ENCODE results near the gene DAW1. TPM values are rescaled to one million over a fixed set of nuclear protein-coding genes. Genes with fewer than 3 reads are reported as not detected.

Gene DAW1, protein sequence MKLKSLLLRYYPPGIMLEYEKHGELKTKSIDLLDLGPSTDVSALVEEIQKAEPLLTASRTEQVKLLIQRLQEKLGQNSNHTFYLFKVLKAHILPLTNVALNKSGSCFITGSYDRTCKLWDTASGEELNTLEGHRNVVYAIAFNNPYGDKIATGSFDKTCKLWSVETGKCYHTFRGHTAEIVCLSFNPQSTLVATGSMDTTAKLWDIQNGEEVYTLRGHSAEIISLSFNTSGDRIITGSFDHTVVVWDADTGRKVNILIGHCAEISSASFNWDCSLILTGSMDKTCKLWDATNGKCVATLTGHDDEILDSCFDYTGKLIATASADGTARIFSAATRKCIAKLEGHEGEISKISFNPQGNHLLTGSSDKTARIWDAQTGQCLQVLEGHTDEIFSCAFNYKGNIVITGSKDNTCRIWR
- total RNA-seq: 24.2 and 31.6 TPM in 2 replicates

DNA sequence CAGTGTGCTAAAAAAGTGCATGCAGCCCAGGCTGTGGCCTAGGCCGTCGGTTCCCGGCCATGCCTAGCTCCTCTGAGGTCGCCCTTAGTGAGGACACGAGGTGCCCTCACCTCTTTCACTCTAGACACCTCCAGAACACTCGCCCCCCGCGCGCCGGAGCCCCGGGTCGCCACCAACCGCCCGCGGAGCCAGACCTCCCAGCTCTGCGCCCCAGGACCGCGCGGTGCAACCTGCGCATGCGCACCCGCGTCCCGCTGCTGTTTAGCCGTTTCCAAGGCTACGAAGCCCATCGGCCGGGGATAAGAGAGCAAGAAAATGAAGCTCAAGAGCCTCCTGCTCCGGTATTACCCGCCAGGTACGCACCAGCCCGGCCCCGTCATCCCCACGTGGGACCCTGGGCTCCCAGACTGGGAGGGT lies at the start of gene DAW1:
TSS of gene DAW1 (plus strand) at position 257 of the 417 bp plus-strand sequence. CDS start at position 316, 59 bp downstream.

Other genes starting within 250 kb of the DAW1 start
- gene SCYGR5, start 204.8 kb upstream of the DAW1 start, total RNA-seq: not detected in 2 replicates
- 0.19 and 1.7 TPM in 2 replicates for gene SLC19A3, start 153.6 kb upstream of the DAW1 start, total RNA-seq
- not detected in 2 replicates for gene SCYGR6, start 146.9 kb upstream of the DAW1 start, total RNA-seq
- gene SCYGR7, start 143.3 kb upstream of the DAW1 start, total RNA-seq: not detected in 2 replicates
- not detected in 2 replicates for gene SCYGR8, start 125.7 kb upstream of the DAW1 start, total RNA-seq
- gene CCL20, start 57.8 kb upstream of the DAW1 start, total RNA-seq: 1.3 and 57.5 TPM in 2 replicates